HG02571 (cell line): ENCODE data around the gene LITAF.
"Not testable (repeated sequence)": the region's sequence is repeated elsewhere in the genome, so short reads cannot be mapped to it uniquely, and the experiment has no call there.

Experiments
- ATAC-seq: cut with Tn5 transposase; IDR thresholded peaks from one replicate; pipeline ENCODE4 v1.9.1; 2021; ENCODE audit warnings: mild to moderate bottlenecking, moderate library complexity; ENCODE audit not compliant: unreplicated experiment

The LITAF gene

DNA sequence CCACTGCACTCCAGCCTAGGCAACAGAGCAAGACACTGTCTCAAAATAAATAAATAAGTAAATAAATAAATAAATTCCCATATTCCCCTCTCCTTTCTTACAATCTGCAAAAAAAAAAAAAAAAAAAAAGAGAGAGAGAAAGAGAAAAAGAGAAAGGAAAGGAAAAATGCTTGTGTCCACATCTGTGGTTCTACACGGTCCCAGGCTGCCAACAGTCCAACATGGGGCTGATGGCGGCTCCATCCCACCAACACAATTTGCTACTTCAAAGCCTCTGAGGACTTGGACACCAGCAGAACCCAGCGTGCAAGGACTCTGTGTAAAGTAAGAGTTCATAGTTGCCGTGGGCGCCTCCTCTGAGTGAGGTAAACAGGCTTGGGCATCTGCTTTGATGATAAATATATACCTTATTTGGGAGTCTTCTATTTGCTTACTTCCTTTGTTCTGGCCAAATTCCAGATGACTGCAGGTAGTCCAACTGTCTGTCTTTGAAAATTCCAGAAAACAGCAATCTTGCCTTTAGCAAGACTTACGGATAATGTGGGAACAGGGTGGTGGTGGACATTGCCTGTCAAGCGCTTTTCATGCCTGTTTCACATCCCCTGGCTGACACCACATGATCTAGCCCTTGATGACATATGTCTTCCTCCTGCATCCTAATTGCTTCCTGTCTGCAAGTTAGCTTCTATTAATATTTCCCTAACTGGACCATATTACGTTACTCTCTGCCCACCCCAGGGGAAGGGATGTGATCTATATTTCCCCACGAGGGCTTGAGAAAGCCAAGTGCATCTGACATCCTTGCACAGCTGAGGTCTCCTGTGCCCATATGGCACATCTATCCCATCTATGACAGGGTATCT is 10.1 kb downstream of the LITAF start:
- no peak for ATAC-seq

DNA sequence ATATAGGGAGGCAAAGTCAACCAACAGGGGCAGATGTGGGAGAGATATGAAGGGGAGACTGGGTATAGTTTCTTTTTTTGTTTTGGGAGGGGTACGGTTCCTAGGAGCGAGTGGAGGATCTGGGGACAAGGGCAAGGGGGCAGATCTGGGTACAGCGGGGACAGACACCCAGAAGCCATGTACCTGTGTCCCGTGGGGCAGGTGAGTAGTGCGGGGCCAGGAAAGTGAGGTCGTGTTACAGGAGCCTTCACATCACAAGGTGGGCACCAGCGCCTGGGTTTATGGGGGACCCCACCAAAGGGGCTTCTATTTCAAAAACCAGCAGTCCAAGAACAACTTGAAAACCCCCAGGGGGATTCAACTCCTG is 11.5 kb downstream of the LITAF start:
- no peak for ATAC-seq

DNA sequence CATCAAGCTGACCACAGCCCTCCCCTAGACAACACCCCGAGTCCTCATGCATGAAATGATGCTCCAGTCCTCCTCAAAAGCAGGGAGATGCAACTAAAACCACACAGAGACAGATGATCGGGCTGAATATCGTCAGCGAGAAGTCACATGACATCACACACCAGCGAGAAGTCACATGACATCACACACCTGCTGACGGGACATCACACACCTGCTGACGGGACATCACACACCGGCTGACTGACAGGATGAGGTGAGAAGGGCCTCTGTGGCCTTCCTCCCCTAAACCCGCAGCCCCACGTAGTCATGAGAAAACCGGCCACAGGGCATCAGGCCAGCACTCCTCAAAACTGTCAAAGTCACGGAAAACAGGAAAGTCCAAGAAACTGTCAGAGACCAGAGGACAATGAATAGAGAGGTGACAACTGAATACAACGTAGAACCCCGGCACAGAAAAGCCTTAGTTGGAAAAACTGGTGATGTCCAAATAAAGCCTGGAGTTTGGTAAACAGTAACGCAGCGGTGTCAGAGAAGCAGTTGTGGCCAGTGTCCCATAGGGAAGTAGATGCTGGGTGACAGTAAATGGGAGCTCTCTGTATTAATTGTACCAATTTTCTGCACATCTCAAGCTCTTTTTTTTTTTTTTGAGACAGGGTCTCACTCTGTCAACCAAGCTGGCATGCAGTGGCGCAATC is 14.3 kb downstream of the LITAF start:
- no peak for ATAC-seq

DNA sequence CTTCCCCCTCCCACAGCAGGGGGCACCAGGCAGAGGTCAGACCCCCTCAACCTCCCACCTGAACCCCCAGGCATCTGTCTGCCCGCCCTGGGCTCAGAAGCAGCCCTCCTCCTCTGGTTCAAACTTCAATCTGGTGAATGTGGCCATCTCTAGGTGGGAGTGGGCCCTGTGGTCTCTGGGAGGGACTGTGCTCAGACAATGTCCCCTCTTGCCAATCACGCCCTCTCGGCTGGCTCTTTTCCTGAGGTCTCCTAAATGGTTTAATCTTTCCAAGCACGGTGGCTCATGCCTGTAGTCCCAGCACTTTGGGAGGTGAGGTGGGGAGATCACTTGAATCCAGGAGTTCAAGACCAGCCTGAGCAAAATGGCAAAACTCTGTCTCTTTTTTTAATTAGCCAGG is 15.2 kb downstream of the LITAF start:
- ATAC-seq, result no peak

DNA sequence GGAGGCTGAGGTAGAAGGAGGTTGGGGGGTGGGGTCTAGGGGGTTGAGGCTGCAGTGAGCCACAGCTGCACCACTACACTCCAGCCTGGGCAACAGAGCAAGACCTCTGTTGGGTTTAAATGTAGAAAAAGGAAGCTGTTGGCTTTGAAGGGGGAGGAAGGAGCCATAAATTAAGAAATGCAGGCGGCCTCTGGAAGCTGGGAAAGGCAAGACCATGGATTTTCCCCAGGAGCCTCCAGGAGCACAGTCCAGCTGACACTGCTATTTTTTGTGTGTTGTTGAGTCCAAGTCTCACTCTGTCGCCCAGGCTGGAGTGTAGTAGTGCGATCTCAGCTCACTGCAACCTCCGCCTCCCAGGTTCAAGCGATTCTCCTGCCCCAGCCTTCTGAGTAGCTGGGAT is 15.9 kb downstream of the LITAF start:
- no peak for ATAC-seq

DNA sequence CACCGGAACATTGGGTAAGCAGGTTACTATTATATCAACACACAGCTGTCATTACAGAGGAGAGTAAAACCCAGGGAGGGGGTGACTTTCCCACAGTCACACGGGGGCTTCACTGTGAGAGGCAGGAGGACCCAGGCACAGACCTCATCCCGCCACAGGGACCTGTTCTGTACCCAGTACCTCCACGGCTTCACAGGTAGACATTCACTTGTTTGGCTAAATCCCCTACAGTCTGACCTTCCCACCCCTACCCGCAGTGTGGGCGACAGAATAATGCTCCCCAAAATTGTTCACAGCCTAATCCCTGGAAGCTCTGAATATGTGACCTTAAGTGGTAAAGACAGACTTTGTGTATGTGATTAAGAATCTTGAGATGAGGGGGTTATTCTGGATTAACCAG is 16.5 kb downstream of the LITAF start:
- ATAC-seq, result no peak

DNA sequence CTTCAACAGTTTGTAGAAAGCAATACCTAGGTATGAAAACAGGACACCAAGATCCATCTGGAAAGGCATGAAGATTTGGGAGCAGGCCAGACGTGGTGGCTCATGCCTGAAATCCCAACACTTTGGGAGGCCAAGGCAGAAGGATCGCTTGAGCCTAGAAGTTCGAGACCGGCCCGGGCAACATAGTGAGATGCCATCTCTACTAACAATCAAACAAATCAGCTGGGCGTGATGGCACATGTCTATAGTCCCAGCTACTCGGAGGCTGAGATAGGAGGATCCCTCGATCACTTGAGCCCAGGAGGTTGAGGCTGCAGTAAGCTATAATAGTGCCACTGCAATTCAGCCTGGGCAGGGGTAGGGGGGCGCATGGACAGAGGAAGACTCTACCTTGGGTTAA is 20.3 kb downstream of the LITAF start:
- no peak for ATAC-seq

DNA sequence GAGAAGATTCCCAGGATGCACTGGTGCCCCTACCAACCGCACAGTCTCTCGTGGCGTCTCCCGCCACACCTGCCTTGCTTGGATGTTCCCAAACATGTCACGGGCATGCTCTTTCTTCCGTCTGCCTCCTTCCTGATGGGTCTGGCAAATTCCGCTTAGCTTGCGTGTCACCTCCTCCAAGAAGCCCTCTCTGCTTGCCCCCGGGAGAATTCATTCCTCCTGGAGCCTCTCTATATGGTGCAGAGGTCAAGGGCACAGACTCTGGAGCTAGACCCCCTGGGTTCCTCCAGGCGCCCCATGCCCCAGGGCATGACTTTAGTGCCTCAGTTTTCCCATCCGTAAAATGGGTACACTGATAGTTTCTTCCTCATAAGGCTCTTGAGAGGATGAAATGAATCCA is 21.1 kb downstream of the LITAF start:
- no peak for ATAC-seq

DNA sequence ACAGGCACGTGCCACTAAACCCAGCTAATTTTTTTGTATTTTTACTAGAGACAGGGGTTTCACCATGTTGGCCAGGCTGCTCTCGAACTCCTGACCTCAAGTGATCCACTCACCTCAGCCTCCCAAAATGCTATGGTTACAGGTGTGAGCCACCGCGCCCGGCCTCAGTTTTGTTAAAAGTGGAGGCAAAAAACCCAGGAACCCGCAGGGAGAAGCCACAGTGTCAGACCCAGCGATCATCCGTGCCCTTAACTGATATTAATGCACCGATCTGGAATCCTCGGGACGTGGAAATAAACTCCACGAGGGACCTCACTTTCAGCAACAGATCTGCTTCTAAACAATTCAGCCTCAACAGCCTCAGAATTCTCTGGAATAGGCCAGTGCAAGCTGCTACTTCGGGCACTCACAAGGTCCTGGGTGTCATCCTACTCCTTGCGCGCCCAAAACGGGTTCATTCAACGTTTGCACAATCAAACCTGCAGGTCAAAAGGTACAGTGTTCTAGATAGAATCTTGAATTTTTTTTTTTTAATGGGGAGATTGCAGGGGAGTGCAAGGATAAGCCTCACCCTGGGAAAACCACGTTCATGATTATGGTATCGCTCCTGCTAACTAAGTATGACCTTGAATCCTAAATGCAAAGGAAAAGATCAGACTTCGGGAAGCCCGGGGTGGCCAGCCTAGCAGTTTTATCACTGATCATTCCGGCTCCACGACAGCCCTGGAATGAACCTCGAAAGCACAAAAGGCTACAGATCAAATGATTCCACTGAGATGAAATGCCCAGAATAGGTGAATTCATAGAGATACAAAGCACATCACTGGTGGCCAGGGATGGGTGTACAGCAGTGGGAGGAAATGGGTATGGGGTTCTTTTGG is 22.4 kb downstream of the LITAF start:
- no peak for ATAC-seq

DNA sequence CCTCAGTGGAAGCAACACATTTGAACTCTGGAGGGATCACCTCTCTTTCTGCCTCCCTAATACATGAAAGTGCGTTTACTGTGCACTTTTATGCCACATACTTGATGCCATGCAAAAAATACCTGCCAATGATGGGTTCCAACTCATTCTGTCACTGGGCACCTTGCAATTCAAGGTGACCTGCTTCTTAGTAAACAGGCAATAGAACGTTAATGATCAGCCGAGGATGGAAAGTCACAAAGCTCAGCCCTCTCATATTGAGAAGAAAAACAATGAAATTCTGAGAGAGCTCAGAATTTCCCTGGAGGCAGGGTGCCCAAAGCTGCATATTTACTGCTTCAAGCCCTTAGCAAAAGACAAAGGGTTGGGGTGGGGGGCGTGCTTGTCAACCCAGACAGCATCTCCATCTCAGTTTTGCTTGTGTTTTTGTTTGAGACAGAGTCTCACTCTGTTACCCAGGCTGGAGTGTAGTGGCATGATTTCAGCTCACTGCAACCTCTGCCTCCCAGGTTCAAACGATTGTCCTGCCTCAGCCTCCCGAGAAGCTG is 23.2 kb downstream of the LITAF start:
- ATAC-seq, result no peak

DNA sequence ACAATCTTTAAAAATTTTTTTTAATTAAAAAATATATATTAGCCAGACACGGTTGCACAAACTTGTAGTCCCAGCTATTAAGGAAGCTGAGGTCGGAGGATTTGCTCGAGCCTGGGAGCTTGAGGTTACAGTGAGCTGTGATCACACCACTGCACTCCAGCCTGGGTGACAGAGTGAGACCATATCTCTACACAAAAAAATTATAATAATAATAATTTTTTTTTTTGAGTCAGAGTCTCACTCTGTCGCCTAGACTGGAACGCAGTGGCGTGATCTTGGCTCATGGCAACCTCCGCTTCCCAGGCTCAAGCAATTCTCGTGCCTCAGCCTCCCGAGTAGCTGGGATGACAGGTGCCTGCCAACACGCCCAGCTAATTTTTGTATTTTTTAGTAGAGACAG is 23.8 kb downstream of the LITAF start:
- no peak for ATAC-seq

DNA sequence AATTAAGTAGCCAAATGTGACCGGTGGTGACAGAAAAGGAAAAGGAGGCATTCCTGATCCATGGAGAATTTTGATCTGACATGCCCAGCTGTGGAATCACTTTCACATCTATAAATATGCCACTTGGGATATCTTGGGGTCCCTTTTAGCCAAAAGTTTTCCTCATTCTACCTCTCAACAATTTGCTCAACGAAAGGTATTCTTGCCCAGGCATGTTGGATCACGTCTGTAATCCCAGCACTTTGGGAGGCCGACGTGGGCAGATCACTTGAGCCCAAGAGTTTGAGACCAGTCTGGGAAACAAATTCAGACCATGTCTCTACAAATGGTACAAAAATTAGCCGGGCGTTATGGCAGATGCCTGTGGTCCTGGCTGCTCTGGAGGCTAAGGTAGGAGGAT is 24.3 kb downstream of the LITAF start:
- no peak for ATAC-seq

DNA sequence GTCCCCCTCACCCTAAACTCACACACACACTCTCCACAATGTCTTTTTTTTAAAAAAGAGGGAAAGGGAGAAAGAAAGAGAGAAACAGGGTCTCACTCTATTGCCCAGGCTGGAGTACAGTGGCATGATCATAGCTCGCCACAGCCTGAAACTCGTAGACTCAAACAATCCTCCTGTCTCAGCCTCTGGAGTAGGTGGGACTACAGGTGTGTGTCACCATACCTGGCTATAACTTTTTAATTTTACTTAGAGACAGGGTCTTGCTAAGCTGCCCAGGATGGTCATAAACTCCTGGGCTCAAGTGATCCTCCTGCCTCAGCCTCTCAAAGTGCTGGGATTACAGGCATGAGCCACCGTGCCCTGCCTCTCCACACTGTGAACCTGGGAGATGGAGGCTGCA is 24.9 kb downstream of the LITAF start:
- ATAC-seq, result no peak

DNA sequence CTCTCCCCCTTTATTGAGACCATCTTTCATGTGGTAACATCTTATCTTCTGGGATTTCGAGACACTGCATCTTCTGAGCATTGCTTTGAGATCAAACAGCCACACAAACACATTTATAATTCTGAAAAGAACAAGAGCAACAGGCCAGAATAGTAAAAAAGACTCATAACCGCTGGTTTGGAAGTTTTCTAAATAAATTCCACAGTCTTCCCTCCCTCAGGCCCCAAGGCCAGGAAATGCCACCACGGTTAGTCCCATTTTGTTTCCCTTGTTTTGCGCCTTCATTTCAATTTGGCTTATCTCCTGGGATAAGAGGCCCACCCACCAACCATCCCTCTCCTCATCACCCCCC is 25.3 kb downstream of the LITAF start:
- no peak for ATAC-seq

DNA sequence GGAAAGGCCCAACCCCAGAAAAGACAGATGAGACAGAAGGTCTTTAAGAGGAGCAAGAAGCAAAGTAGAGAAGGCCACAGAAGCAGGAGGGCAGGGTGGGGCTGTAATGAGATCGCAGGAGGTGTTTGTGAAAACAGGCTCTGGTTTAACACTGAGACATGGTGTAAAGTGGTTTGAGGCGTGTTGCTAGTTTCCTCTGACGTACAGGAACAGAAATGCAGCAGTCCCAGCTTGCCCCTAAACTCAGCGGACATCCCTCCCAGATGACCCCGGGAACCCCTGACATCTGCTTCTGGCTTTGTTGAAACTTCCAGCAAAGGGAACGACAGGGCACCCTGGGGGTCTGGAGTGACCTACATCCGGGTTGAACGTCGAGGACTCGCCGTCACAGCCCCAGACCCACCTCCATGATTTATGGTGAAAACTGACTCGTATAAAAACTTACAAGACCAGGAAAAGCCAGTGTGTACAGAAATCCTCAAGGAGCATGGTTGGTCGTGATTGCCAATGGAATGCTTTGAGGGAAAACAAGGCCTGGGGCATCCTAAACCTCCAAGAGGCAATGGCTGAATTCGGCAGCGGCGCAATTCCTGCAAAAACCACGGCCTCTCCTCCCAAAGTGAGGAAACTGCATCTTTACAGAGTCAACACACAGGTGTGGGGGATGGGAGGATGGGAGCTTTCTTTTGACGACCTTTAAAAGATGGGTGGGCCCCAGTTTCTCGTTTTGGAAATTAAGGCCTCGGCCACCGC is 25.8 kb downstream of the LITAF start:
- ATAC-seq, result no peak

DNA sequence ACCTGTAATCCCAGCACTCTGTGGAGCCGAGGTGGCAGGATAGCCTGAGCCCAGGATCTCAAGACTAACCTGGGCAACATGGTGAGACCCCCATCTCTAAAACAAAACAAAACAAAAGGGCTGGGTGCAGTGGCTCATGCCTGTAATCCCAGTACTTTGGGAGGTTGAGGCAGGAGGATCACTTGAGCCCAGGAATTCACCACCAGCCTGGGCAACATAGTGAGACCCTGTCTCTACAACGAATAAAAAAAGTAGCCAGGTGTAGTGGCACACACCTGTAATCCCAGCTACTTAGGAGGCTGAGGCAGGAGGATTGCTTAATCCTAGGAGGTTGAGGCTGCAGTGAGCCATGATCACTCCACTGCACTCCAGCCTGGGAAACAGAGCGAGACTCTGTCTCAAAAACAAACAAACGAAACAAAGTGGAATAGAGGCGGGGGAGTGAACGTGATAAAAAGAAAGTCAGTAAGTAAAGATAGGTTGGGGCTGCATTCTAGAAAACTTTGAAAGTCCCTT is 28.4 kb downstream of the LITAF start:
- not testable (repeated sequence) for ATAC-seq

DNA sequence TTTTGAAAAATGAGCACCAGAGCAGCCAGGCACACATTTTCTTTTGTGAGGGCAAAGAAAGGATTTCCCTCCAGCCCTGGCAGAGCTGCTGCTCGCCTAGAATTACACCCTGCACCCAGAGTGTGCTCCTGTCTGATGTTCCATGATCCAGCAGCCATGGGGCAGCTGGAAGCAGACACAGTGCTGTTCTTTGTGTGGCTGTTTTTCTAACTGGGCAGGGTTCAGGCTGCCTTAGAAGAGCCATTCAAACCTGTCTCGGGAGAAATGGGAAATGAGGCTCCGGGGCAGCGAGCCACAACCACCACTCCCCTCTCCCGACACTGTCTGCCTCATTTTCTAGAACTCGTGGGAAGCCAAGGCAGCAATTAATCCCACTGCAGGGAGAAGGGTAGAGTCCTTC is 28.9 kb downstream of the LITAF start:
- no peak for ATAC-seq

DNA sequence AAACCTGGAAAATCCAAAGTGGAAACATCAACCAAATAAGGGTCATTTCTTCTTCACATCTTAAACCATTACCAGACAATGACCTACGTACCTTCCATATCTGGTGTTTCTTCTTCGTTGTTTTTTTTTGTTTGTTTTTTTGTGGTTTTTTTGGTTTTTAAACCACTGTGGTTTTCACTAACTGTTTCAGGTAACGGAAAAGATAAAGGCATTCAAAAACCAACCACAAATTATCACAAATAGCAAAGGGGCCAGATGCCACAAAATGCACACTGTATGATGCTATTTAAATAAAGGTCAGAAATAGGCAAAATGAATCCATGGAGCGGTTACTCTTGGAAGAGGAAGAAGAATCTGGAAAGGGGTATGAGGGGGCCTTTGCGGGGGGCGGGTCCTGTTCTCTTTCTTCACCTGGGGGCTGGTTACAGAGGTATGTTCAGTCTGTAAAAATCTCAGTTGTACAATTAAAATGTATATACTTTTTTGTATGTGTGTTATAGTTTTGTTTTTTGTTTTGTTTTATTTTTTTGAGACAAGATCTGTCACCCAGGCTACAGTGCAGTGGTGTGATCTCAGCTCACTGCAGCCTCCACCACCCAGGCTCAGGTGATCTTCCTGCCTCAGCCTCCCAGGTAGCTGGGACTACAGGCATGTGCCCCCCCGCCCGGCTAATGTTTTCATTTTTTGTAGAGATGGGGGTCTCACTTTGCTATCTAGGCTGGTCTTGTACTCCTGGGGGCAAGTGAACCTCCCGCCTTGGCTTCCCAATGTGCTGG is 29.6 kb downstream of the LITAF start:
- ATAC-seq, result no peak

DNA sequence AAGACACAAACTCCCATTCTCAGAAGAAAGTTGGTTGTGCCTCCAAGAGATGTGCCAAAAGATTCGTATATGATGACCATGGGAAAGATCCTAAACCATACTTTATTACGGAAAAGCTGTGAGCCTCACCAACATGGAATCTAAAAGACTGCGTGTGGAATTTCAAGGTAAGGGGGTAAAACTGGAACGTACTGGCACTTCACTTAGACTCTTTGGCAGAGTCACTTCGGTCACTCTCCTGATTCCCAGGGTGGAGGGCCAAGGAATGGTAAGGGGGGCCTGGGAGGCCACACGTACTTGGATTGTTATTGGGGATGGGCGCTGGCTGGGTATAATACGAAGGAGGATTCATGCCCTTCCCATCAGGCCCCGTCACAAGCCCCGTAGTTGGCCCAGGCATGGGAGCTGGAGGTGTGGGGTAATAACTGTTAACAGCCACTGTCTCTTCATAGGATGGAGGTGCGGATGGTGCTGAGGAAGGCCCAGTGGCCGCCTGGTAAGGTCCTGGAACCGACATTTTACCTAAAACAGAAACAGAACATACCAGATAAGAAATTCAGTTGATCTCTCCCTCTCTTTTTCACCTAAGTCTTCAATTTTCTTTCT is 30.4 kb downstream of the LITAF start:
- ATAC-seq, result no peak
